Astrocyte of the hippocampus (primary cell): ENCODE results near the gene EDAR.
A peak's percentile ranks its signal among the peaks of the same experiment; 100 is the strongest.

Experiments used
- DNase-seq: peaks from one replicate; pipeline ENCODE4 v3.0.0; 2011; ENCODE audit warnings: low read depth, low spot score

Gene EDAR

DNA sequence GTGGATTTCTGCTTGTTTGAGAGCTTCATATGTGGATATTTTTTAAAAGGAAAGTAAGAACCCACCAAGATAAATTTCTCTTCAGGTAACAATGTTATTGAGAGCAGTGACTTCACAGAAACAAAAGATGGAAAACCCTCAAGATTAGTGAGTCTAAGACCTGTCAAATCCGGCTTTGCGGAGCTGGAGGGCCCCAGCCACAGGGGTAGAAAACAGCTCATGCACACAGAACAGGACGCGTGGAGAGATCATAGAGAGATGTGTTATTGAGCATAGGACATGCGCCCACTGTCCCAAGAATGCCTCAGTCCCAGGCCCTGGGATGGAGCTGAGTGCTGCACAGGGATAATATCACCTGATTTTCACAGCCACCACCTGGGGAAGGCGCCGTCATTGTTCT lies 21.3 kb downstream of the EDAR start:
- no peak for DNase-seq

DNA sequence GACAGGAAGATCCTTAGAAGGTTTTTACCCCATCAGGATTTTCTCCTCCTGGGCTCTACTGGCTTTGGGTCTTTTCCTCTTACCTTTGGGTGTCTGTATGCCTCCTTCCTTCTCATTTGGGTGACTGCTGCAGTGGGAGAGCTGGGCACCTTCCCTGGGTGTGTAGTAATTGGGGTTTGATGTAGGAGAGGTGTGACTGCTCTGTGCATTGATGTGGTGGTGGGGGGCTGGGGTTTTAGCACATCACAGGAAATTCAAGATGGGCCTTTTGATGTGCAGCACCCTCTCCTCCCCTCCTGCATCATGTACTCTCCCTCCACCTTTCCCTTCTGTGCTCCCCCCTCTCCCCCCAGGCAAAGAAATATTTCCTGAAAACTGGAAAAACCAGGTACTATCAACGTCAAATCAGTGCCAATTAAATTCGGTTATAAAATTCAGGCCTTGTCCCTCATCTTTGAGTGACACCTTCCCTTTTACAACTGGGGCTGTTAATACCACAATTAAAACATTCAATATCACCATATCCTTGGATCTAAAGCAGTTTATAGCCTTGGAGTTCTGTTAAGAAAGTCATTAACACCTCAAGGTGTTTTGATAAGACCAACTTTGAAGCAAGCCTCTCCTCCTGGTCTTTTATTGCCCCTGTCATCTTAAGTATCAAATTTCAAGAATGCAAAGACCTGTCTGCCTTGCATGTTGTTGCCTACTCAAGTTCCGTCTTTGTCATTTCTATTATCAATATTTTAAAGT lies 23.3 kb downstream of the EDAR start:
- DNase-seq: no peak

GRCh38 chr2:108963057-108963456 lies 26.0 kb downstream of the EDAR start:
- no peak for DNase-seq

GRCh38 chr2:108961796-108962195 lies 27.2 kb downstream of the EDAR start:
- DNase-seq: no peak

DNA sequence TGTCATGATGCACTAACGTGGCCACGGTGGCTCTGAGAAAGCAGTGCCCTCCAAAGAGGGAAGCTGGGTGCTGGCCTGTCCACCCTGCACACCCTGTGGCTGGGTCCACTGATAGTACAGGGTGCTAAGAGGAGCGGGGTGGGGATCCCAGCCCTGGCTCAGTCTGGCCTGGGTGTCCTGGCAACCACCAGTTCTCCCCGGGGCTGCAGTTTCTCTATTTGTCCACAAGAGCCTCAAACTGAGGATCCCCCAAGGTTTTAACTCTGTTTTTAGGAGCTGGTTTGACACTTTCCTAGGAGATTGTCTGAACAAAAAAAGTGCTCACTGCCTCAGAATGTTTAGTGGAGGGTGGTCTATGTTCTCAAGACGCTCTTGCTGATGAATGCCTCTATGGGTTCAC lies 29.0 kb downstream of the EDAR start:
- no peak for DNase-seq

GRCh38 chr2:108959401-108959800 lies 29.6 kb downstream of the EDAR start:
- DNase-seq: peak; percentile 73

DNA sequence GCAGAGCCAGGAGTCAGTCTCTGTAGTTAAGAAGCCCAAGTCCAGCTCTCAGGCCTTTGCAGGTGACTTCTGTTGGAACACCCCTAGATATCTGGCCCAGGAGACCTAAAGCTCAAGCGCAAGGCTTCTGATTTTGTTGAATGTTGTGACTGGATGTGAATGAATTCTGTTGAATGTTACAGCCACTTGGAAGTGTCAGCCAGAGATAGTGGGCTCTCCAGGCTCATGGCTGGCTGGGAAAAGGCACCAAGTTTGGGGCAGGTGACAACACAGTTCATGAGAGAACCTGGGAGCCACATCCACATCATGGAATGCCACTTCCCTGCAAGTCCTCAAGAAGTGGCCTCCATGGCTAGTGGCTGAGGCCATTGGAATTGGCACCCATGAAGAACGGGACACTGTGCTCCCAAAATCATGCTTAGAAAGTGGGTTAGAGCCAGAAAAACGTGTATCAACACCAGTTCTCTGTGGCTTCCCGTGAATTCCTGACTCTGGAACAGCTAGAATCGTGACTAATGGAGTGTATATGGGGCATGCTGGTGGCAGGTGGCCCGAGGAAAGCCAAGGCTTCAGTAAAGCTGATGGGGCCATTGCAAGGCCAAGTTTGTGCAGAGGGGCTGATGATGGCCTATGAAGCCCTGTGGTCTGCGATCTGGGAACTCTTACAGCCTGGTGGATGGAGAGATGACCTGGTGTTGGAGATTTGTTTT lies 30.2 kb downstream of the EDAR start:
- no peak for DNase-seq

- DNase-seq: no peak
Observed at GRCh38 chr2:108958002-108958401, 31.0 kb downstream of the EDAR start.

GRCh38 chr2:108956375-108956774 lies 32.6 kb downstream of the EDAR start:
- no peak for DNase-seq

DNA sequence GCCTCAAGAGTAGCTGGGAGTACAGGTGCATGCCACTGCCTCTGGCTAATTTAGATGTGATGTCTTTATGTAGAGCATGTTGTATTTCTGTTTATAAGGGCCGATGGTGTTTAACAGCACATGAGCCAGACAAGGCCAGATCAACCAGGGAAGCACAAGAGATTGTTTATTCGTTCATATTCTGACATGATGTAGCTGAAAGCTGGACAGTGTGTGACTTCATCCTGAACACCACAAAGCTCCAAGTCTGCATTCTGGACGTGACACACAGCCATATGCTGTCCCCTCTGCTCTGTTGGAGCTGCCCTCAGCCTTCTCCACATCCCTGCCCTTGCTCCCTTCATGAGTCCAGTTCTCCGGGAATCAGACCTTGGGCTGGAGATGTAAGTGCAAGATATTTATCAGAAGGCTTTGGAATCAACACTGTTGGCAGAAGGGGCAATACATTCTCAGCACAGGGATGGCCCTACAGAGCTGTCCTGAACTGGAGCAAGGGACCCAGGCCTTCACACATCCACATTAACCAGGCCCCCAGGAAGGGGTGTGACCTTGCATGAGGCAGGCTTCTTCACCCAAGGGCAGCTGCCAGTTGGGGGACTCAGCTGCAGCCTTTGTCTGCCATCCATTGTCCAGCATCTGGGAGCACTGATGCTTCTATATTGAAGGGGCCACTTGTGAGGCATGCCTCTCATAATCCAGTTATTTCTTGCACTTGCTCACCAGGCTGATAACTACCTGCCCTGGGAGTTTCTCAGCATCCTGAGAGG lies 38.5 kb downstream of the EDAR start:
- no peak for DNase-seq

DNA sequence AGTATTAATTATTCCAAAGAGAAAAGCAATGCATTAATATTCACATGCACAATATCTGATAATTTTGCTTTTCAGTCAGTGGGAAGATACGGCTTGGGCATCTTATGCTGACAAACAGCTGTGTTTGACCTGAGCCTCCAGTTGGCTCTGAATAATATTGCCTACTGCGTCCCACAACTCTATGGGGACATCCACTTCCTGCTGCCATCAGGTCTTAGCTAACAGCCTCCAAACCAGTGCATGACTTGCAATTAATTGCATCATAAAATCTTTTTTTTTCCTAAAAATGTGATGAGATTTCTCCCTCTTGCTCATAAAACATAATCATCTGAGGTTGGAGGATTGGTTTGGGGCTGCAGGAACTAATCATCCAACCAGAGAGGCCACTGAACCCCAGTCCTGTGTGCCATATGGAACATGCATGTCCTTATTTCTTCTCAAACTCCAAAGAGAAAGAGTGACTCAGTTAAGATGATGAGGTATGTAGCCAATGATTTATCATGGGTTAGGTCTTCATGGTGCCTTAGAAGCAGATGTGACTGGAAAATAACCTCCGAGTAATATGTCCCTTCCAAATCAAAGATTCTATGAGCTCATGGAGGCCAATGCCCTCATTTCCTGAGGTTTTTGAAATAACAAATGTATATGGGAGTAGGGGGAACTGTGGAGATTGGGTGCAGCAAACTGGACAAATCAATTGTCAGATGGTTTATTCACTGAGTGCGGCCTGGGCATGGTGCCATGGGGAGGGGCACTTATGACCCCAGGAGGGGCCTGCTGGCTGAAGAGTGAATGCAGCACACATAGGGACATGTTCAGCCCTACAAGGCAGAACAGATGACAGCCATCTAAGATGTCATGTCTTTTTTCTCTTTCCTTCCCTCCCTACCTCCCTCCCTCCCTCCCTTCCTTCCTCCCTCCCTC lies 39.4 kb downstream of the EDAR start:
- DNase-seq: no peak

DNA sequence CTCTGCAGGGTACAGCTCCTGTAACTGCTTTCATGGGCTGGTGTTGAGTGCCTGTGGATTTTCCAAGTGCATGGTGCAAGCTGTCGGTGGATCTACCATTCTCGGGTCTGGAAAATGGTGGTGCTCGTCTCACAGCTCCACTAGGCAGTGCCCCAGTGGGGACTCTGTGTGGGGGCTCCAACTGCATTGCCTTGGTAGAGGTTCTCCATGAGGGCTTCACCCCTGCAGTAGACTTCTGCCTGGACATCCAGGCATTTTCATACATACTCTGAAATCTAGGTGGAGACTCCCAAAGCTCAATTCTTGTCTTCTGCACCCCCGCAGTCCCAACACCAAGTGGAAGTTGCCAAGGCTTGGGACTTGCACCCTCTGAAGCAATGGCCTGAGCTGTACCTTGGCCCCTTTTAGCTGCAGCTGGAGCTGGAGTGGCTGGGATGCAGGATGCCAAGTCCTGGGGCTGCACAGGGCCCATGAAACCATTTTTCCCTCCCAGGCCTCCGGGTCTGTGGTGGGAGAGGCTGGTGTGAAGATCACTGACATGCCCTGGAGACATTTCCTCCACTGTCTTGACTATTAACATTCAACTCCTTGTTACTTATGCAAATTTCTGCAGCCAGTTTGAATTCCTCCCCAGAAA lies 41.6 kb downstream of the EDAR start:
- no peak for DNase-seq

GRCh38 chr2:108946442-108946841 lies 42.6 kb downstream of the EDAR start:
- DNase-seq: no peak

DNA sequence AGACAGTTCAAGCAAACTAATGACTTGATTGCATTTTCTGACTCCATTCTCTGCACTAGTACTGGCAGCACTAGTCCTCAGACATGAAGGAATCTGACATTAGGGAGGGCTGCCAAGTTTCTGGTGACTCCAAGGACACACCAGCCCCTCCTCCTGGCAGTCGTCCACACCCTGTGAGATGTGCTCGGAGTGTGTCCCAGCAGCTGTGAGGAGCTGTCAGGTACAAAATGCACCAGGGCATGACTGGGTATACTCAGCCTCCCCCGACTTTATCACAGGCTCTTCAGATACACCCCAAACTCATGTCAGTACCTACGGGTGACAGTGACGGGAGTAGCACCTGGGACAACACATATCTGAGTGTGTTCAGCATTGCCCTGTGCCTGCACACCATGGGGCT lies 43.1 kb downstream of the EDAR start:
- no peak for DNase-seq

DNA sequence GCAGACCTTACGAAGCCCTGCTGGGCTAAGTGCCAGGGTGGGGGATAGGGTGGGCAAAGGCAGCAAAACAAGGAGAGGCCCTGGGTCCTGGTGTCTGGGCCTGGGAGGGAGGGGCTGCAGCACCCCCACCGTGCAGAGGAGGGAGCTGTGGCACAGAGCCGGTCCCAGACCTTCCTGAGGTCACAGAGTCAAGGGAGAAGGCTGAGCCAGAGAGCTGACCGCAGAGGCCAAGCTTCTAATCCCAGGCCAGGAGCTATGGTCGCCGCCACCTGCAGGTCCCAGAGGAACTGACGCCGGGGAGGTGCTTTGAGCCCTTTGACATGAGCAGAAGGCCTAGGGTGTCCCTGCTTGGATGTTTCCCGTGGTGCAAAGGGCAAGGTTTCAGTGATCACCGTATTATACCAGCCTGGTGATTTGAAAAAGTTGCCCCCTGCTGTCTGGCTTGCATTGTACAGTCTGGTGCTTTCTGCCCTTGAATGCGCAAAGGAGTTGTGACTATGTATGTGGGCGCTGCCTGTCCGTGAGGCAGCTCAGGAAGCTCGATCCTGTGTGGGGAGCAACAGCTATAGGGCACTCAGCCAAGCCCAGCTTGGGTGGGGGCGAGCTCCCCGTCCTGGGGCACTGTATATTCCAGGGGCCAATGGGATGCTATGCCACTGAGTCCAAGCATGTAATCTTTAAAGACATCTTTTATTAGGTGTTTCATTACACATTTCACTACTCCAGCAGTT lies 44.3 kb downstream of the EDAR start:
- no peak for DNase-seq

DNA sequence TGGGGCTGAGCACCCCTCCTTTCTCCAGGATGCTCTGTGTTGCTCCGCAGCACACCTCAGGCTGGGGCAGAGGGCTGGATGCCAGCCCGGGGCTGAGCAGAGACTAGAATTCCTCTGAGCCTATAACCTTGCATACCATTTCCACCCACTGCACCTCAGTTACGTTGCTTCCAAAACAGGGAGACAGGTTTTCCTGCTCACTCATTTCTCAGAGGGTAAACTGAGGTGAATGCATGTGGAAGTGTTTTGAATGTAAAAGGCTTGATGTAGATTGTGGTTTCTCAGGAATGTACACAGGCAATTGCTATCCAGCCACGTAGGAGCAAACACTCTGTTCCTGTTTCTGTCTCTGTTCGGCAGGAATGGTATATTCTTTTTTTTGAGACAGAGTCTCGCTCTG lies 45.3 kb downstream of the EDAR start:
- DNase-seq: peak; percentile 62

DNA sequence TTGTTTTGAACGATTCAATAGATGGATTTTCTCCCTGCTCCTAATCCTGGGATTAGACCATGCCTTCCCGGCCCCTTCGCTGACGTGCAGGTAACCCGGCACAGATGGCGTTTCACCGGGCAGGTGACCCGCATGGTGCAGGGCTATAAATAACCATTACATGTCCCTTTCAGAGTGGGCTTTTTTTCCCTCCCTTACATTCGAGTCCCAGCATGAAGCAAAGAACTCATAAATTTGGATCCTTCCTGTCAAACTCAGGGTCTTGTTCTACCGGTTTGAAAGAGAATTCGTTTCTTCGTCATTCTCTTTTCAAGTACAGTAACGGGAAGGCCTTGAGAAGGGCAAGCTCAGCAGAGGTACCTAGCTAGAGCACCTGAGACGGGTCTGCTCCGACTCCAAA lies 46.1 kb downstream of the EDAR start:
- DNase-seq: no peak

- DNase-seq: no peak
Observed at GRCh38 chr2:108942231-108942825, 46.7 kb downstream of the EDAR start.

GRCh38 chr2:108941767-108942166 lies 47.3 kb downstream of the EDAR start:
- DNase-seq: no peak

DNA sequence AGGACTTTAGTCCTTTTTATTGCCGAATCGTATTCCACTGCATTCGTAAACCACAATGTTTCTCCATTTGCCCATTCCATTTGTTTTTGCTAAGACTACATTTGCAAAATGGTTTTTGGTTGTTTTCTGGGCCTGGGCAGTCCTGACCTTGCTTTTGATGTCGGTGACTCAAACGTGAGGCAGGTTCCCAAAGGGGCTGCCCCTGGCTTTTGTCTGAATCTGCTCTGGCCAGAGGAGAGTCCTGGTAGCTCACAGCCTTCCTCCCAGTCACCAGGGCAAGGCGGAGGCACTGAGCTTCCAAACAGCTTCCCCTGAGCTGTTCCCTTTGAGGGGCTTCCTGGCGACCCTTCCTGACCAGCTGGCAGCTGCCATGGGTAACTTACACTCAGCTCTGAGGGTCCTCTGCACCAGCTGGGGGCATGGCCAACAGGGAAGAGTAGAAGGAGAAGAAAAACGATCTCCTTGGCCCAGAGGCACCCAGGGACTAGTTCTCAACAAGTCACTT lies 47.8 kb downstream of the EDAR start:
- DNase-seq: no peak
